Endothelial cell (in vitro differentiated cells): ENCODE measurements around the gene WDR1. TPM values are rescaled to one million over a fixed set of nuclear protein-coding genes. Genes with fewer than 3 reads are reported as not detected.

Source experiments
- DNase-seq: peaks from one replicate; pipeline ENCODE4 v3.0.0; 2021; ENCODE audit warnings: low spot score
- H3K27ac Mint-ChIP-seq: one replicate; pipeline ENCODE4 v1.8.0; 2021; ENCODE audit warnings: mixed read lengths, inconsistent platforms; ENCODE audit not compliant: unreplicated experiment
- H3K27me3 Mint-ChIP-seq: one replicate; pipeline ENCODE4 v1.8.0; 2021; ENCODE audit warnings: mild to moderate bottlenecking, moderate library complexity, mixed read lengths, inconsistent platforms; ENCODE audit not compliant: unreplicated experiment
- H3K36me3 Mint-ChIP-seq: one replicate; pipeline ENCODE4 v1.8.0; 2021; ENCODE audit warnings: mild to moderate bottlenecking, low read depth, mixed read lengths, inconsistent platforms; ENCODE audit not compliant: unreplicated experiment
- H3K4me1 Mint-ChIP-seq: one replicate; pipeline ENCODE4 v1.8.0; 2021; ENCODE audit warnings: mild to moderate bottlenecking, mixed read lengths, inconsistent platforms; ENCODE audit not compliant: unreplicated experiment
- H3K4me3 Mint-ChIP-seq: one replicate; pipeline ENCODE4 v1.8.0; 2021; ENCODE audit warnings: mild to moderate bottlenecking, mixed read lengths, inconsistent platforms; ENCODE audit not compliant: unreplicated experiment
- H3K9me3 Mint-ChIP-seq: one replicate; pipeline ENCODE4 v1.8.0; 2021; ENCODE audit warnings: mixed read lengths, inconsistent platforms; ENCODE audit not compliant: unreplicated experiment
- CTCF ChIP-seq: fragments of 200-600 bp; sonication (generic); IDR thresholded peaks from one replicate; pipeline ENCODE4 v1.5.0; 2021; ENCODE audit warnings: antibody characterized with exemption; ENCODE audit not compliant: unreplicated experiment
- total RNA-seq: library from RNA; stranded (reverse); fragmentation: NEBNext Ultra II Directional; extraction: Animal tissue kit (Norgen Biotek cat#: 25700); gene quantifications from one replicate; pipeline ENCODE4 v1.2.1, GENCODE V29; 2021; ENCODE audit not compliant: unreplicated experiment

WDR1 gene
- total RNA-seq, 1 donor from 2014 or later = 501 TPM

GRCh38 chr4:10074076-10074766 is 42.4 kb downstream of the WDR1 start:
- DNase-seq = no peak
- Mint-ChIP-seq H3K9me3 (no peaks in the 10 kb centered on the region), H3K4me1 (peaks cover 4% of the 10 kb centered on the region), H3K27ac (peak overlapping the region; percentile 19), H3K4me3 (peak overlapping the region; percentile 34), H3K36me3 (peaks cover 42% of the 10 kb centered on the region), H3K27me3 (peaks cover 16% of the 10 kb centered on the region)
- no peak for TF ChIP-seq CTCF

DNA sequence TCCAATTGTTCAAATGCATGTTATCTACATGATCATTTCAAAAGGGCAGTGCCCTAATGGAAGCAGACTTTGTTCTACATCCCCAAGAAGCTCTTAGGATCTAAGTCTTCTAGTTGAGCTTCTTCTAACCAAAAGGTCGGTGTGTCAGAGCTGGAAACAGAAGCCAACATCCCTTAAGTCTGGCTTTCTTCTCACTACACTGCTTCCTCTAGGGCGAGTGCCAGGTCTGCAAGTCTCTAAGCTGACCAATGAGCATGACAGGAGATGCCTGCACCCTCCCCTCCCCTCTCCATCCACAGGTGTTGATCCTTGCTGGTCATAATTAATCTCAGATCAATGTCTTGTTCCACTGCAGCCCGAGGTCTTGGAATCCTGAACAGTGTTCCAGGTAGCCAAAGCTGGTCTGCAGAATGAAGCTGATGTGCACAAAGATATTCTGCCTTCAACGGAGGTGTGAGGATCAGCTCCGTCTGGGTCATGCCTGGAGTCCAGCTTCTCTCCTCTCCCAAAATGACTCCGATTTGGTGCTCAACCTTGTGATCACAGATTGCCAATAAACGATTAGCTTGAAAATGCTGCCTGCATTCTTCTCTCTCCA is 44.1 kb downstream of the WDR1 start:
- no peak for DNase-seq
- Mint-ChIP-seq H3K27me3 (peaks cover 10% of the 10 kb centered on the region), H3K4me1 (peaks cover 4% of the 10 kb centered on the region)

DNA sequence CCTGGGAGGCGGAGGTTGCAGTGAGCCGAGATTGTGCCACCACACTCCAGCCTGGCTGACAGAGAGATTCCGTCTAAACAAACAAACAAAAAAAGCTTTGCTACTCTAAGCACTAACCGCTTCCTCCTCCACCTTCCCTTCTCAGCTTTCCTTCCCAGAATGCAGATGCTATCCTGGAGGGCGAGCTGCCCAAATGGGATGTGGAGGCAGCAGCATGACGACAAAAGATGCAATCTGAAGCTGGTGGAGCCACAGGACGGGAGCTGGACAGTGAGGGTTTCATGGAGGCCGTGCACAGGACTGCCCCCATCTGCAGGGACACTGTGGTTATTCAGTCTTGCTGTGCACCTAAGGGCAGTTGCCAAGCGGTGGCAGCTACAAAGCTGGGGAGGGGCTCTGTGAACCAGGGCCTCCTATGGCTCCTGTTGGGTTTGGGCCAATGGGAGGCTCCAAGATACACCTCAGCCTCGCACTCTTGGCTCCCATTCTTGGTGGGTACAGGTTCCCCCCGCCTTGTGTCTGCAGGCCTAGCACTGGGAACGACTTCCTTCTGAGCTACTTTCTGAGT is 47.4 kb downstream of the WDR1 start:
- no peaks in the 10 kb centered on the region for H3K9me3 Mint-ChIP-seq
- peaks cover 6% of the 10 kb centered on the region for H3K36me3 Mint-ChIP-seq
- DNase-seq = no peak
- no peak overlapping the region for H3K27ac Mint-ChIP-seq
- TF ChIP-seq CTCF = no peak
- no peak overlapping the region for H3K4me3 Mint-ChIP-seq
- H3K4me1 Mint-ChIP-seq = peaks cover 4% of the 10 kb centered on the region
- peaks cover 2% of the 10 kb centered on the region for H3K27me3 Mint-ChIP-seq

More for the DNA sequence above, 44.1 kb downstream of the WDR1 start:
- Mint-ChIP-seq H3K36me3 (peaks cover 28% of the 10 kb centered on the region), H3K4me3 (no peak overlapping the region), H3K27ac (peak overlapping the region; percentile 37), H3K9me3 (no peaks in the 10 kb centered on the region)
- no peak for TF ChIP-seq CTCF

GRCh38 chr4:10066670-10067651 is 49.6 kb downstream of the WDR1 start:
- TF ChIP-seq CTCF = no peak
- no peak for DNase-seq
- Mint-ChIP-seq H3K9me3 (no peaks in the 10 kb centered on the region), H3K4me3 (no peak overlapping the region), H3K36me3 (peaks cover 3% of the 10 kb centered on the region), H3K4me1 (peaks cover 4% of the 10 kb centered on the region), H3K27ac (no peak overlapping the region), H3K27me3 (peaks cover 2% of the 10 kb centered on the region)
